ENCODE measurements around the gene AIMP2.
A peak's percentile ranks its signal among the peaks of the same experiment; 100 is the strongest.
"Not testable (repeated sequence)": the region's sequence is repeated elsewhere in the genome, so short reads cannot be mapped to it uniquely, and the experiment has no call there.

AIMP2 gene

DNA sequence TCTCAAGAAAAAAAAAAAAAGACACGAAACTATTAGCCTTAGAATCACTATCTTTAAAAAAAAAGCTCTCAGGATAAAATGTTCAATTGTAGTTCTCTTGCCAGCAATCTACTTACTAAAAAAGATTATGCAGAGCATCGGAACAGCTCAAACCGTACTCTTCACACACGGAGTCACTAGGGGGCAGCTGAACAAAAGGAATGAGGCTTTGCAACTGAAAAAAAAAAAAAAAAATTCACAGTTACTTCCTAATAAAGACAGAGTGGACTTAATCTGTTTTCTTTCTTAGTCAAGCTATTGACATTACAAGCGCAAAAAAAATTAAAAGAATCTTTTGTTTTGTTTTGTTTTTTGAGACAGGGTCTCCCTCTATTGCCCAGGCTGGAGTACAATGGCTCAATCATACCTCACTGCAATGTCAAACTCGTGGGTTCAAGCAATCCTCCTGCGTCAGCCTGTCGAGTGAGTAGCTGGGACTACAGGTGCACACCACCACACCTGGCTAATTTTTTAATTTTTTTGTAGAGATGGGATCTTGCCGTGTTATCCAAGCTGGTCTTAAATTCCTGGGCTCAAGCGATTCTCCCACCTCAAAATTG, 11.8 kb upstream of the AIMP2 start:
- no peak overlapping the region for H3K4me3 ChIP-seq (ENCODE audit: insufficient read length, low read depth)
- H3K9me3 ChIP-seq (ENCODE audit: insufficient read depth, low read length), result no peaks in the 10 kb centered on the region
- no peaks in the 10 kb centered on the region for H3K27me3 ChIP-seq (ENCODE audit: insufficient read depth, insufficient read length)
- DNase-seq (ENCODE audit: low read depth, low spot score), result peak; percentile 32
- TF ChIP-seq SUZ12 (IDR thresholded peaks at IDR 0.05; ENCODE audit: extremely low read depth, insufficient read depth, insufficient read length) (no peak), ZNF274 (IDR thresholded peaks at IDR 0.05; ENCODE audit: low read depth, low read length) (no peak)
- no peaks in the 10 kb centered on the region for H3K4me1 ChIP-seq (ENCODE audit: insufficient read depth, insufficient read length)
- H3K9ac ChIP-seq (ENCODE audit: insufficient read length, low read depth), result no peak overlapping the region
- peaks cover 66% of the 10 kb centered on the region for H3K36me3 ChIP-seq (ENCODE audit: insufficient read depth, insufficient read length, low read length)

DNA sequence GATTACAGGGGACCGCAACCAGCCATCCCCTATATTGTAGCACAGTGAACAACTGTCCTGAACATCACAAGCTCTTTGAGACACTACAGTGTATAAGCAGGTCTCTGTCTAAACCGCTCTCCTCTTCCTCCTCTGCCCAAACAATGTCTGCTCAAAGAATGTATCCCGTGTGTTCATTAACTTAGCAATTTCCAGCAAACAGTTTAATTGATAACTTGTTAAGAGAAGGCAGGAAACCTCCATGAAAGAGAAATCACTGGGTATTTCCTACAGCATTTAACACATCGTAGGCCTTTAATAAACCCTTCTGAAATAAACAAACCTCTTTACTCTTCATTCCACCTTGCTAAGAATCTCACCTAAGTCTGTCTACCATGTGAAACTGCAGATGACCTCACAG, 1.7 kb upstream of the AIMP2 start:
- no peak for TF ChIP-seq YY1 (IDR thresholded peaks at IDR 0.05; ENCODE audit: insufficient read depth, insufficient read length)
- TF ChIP-seq ZNF274 (IDR thresholded peaks at IDR 0.05; ENCODE audit: low read depth, low read length), result no peak
- no peak for TF ChIP-seq SUZ12 (IDR thresholded peaks at IDR 0.05; ENCODE audit: extremely low read depth, insufficient read depth, insufficient read length)
- Histone ChIP-seq H3K36me3 (ENCODE audit: insufficient read depth, insufficient read length, low read length) (peaks cover 38% of the 10 kb centered on the region), H3K27me3 (ENCODE audit: insufficient read depth, insufficient read length) (no peaks in the 10 kb centered on the region), H3K4me3 (ENCODE audit: insufficient read length, low read depth) (no peak overlapping the region), H3K9ac (ENCODE audit: insufficient read length, low read depth) (no peak overlapping the region), H3K4me1 (ENCODE audit: insufficient read depth, insufficient read length) (no peaks in the 10 kb centered on the region), H3K9me3 (ENCODE audit: insufficient read depth, low read length) (no peaks in the 10 kb centered on the region)
- DNase-seq (ENCODE audit: low read depth, low spot score), result no peak

DNA sequence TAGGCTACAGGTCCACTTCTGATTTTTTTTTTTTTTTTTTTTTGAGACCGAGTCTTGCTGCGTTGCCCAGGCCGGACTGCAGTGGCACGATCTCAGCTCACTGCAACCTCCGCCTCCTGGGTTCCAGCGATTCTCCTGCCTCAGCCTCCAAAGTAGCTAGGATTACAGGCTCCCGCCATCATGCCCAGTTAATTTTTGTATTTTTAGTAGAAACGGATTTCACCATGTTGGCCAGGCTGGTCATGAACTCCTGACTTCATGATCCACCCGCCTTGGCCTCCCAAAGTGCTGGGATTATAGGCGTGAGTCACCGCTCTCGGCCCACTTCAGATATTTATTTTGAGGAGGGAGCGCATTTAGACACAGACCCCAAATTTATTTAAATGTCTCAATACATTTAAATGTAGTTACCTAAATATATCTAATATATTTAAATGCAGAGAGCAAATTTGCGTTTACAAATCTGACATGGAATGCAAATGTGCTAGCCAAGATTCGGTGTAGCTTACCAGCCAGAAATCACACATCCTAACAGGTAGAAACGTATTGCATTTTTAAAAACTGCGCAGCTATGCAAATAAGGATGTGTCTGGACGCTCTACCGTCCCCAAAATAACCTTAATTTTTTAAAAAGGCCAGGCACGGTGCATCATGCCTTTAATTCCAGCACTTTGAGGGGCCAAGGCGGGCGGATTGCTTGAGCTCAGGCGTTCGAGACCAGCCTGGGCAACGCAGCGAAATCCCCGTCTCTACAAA, 1.1 kb upstream of the AIMP2 start:
- peak overlapping the region; percentile 97 for H3K9ac ChIP-seq (ENCODE audit: insufficient read length, low read depth)
- DNase-seq (ENCODE audit: low read depth, low spot score); H3K9me3 ChIP-seq (ENCODE audit: insufficient read depth, low read length); H3K4me1 ChIP-seq (ENCODE audit: insufficient read depth, insufficient read length); H3K27me3 ChIP-seq (ENCODE audit: insufficient read depth, insufficient read length): not testable (repeated sequence)
- peak overlapping the region; percentile 92 for H3K4me3 ChIP-seq (ENCODE audit: insufficient read length, low read depth)
- H3K36me3 ChIP-seq (ENCODE audit: insufficient read depth, insufficient read length, low read length), result peaks cover 39% of the 10 kb centered on the region

DNA sequence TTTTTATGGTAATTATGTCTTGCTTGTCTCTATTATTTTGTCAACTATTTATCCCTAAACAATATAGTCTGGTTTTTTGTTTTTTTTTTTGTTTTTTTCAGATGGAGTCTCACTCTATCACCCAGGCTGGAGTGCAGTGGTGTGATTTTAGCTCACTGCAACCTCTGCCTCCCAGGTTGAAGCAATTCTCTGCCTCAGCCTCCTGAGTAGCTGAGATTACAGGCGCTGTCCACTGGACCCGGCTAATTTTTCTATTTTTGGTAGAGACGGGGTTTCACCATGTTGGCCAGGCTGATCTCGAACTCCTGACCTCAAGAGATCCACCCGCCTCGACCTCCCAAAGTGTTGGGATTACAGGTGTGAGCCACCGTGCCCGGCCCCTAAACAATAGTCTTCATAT, 1.3 kb downstream of the AIMP2 start:
- not testable (repeated sequence) for H3K4me1 ChIP-seq (ENCODE audit: insufficient read depth, insufficient read length); DNase-seq (ENCODE audit: low read depth, low spot score); H3K9me3 ChIP-seq (ENCODE audit: insufficient read depth, low read length); H3K27me3 ChIP-seq (ENCODE audit: insufficient read depth, insufficient read length)
- peak overlapping the region; percentile 39 for H3K4me3 ChIP-seq (ENCODE audit: insufficient read length, low read depth)
- H3K36me3 ChIP-seq (ENCODE audit: insufficient read depth, insufficient read length, low read length), result peaks cover 47% of the 10 kb centered on the region
- H3K9ac ChIP-seq (ENCODE audit: insufficient read length, low read depth), result peak overlapping the region; percentile 64

DNA sequence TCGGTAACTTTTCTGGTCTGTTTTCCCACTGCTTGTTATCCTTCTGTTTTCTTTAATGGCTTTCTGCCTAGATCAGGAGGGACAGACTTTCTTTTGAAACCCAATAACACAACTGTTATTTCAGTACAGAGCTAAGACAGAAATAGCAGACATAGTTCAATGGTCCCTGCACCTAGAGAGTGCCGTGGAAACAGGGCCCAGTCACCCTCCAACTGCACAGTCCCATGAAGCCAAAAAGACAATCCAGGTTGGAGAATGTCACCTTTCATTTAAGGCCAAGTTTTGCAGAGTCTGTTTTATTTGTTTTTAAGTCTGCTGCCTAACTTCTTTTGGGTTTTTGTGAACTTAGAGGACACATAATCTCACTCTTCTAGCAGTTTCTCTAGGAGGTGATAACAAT, 2.5 kb downstream of the AIMP2 start:
- H3K9ac ChIP-seq (ENCODE audit: insufficient read length, low read depth), result no peak overlapping the region
- H3K4me3 ChIP-seq (ENCODE audit: insufficient read length, low read depth), result no peak overlapping the region
- TF ChIP-seq SUZ12 (IDR thresholded peaks at IDR 0.05; ENCODE audit: extremely low read depth, insufficient read depth, insufficient read length) (no peak), ZNF274 (IDR thresholded peaks at IDR 0.05; ENCODE audit: low read depth, low read length) (no peak), YY1 (IDR thresholded peaks at IDR 0.05; ENCODE audit: insufficient read depth, insufficient read length) (no peak)
- H3K9me3 ChIP-seq (ENCODE audit: insufficient read depth, low read length), result no peaks in the 10 kb centered on the region
- H3K4me1 ChIP-seq (ENCODE audit: insufficient read depth, insufficient read length), result no peaks in the 10 kb centered on the region
- H3K36me3 ChIP-seq (ENCODE audit: insufficient read depth, insufficient read length, low read length), result peaks cover 56% of the 10 kb centered on the region
- H3K27me3 ChIP-seq (ENCODE audit: insufficient read depth, insufficient read length), result no peaks in the 10 kb centered on the region
- DNase-seq (ENCODE audit: low read depth, low spot score), result no peak

DNA sequence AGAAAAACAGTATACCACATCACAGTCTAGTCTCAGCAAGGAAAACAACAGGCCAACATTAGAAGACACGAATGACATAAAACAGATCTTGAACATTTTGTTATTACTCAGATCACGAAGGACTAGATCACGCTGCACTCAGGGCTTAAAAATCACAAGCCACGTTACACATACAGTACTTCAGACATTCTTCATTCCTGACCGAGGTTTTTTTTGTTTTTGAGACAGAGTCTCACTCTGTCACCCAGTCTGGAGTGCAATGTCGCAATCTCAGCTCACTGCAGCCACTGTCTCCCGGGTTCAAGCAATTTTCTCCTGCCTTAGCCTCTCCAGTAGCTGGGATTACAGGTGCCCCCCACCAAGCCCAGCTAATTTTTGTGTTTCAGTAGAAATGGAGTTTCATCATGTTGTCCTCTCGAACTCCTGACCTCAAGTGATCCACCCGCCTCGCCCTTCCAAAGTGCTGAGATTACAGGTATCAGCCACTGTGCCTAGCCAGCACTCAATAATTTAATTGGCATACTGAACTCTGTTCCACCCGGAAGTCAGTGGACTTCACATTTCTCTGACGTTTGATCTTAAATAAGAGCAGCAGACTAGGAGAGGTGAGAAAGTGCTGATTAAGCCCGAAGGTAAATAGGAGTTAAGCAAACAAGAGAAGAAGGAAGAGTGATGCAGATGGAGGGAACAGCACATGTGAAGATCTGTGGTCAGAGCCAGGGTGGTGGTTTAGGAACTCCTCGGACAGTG, 3.5 kb downstream of the AIMP2 start:
- peak overlapping the region; percentile 12 for H3K9ac ChIP-seq (ENCODE audit: insufficient read length, low read depth)
- peaks cover 65% of the 10 kb centered on the region for H3K36me3 ChIP-seq (ENCODE audit: insufficient read depth, insufficient read length, low read length)
- no peaks in the 10 kb centered on the region for H3K9me3 ChIP-seq (ENCODE audit: insufficient read depth, low read length)
- no peaks in the 10 kb centered on the region for H3K27me3 ChIP-seq (ENCODE audit: insufficient read depth, insufficient read length)
- DNase-seq (ENCODE audit: low read depth, low spot score), result no peak
- H3K4me1 ChIP-seq (ENCODE audit: insufficient read depth, insufficient read length), result no peaks in the 10 kb centered on the region
- TF ChIP-seq YY1 (IDR thresholded peaks at IDR 0.05; ENCODE audit: insufficient read depth, insufficient read length), result no peak
- TF ChIP-seq ZNF274 (IDR thresholded peaks at IDR 0.05; ENCODE audit: low read depth, low read length), result no peak
- no peak for TF ChIP-seq SUZ12 (IDR thresholded peaks at IDR 0.05; ENCODE audit: extremely low read depth, insufficient read depth, insufficient read length)
- H3K4me3 ChIP-seq (ENCODE audit: insufficient read length, low read depth), result no peak overlapping the region

DNA sequence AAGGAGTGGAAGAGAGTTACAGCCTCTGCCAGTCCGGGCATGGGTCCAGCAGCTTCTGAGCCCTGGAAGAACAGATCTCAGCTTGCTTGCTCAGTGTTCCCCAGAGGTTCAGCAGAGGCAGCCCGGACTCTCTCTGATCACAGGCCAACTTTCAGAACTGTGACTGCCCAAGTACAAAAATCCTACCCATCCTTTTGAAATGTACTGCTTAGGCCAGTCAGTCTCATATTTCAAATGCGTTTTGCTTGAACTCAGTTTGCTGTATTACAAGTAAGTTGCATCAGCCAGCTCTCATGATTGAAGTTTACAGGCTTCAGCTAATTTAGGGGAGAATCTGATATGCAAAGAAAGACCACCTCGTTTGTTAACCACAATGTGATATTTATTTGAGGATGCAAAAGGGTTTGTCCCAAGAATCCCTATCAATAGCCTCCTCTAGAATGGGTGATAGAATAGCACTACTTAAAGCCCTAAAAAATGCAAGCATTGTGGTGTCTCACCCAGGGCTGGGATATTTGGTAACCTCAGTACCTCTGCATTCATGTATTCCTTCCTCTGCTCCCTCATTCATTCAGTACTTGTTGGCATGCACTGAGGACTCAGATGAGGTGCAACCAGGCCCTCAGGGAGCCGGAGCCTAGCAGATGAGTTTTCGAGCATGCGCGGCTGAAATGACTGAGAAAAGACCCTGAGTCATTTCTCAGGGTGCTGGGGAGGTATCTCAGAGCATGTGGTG, 7.0 kb downstream of the AIMP2 start:
- Histone ChIP-seq H3K27me3 (ENCODE audit: insufficient read depth, insufficient read length) (no peaks in the 10 kb centered on the region), H3K4me3 (ENCODE audit: insufficient read length, low read depth) (no peak overlapping the region), H3K4me1 (ENCODE audit: insufficient read depth, insufficient read length) (no peaks in the 10 kb centered on the region), H3K9ac (ENCODE audit: insufficient read length, low read depth) (no peak overlapping the region), H3K36me3 (ENCODE audit: insufficient read depth, insufficient read length, low read length) (peaks cover 87% of the 10 kb centered on the region), H3K9me3 (ENCODE audit: insufficient read depth, low read length) (no peaks in the 10 kb centered on the region)
- DNase-seq (ENCODE audit: low read depth, low spot score), result no peak
- TF ChIP-seq SUZ12 (IDR thresholded peaks at IDR 0.05; ENCODE audit: extremely low read depth, insufficient read depth, insufficient read length), result no peak
- TF ChIP-seq YY1 (IDR thresholded peaks at IDR 0.05; ENCODE audit: insufficient read depth, insufficient read length), result no peak
- no peak for TF ChIP-seq ZNF274 (IDR thresholded peaks at IDR 0.05; ENCODE audit: low read depth, low read length)
